K562 (cell line): Measurements from ENCODE around the gene FCER2. TPM values are rescaled to one million over a fixed set of nuclear protein-coding genes. Genes with fewer than 3 reads are reported as not detected.

Experiments used
- ATAC-seq: fragments of 200-7000 bp; cut with Tn5 transposase; 3 replicates; pipeline ENCODE4 v1.9.1; 2020; ENCODE audit warnings: moderate library complexity
- BruUV-seq: library from RNA; stranded (reverse); fragments of 400-500 nt; replicated peaks from 2 replicates; lab custom pipeline; 2021; lab: Mats Ljungman, UMichigan
- CTCF ChIA-PET: fragments of 300-600 bp; formaldehyde crosslinking; extraction: SDS; loops from one replicate; lab custom pipeline; 2021; ENCODE audit warnings: low intra/inter-chr PET ratio; lab: Yijun Ruan, JAX
- POLR2A ChIA-PET: fragments of 300-600, 350-650 bp; sonication (Branson Sonifier 250); formaldehyde crosslinking; extraction: SDS; loops from one replicate; lab custom pipeline; 2021; ENCODE audit warnings: antibody characterized with exemption, inconsistent platforms; lab: Yijun Ruan, JAX
- DNase-seq, 4 experiments: peaks; one replicate each; pipeline versions ENCODE4 v3.0.0 to v3.0.0-alpha.2; 2011 to 2018; ENCODE audit warnings: low spot score in 3 of 4, mixed read lengths in 3 of 4; ENCODE audit errors: extremely low read depth in 1 of 4
- FAIRE-seq: peaks from 2 replicates; lab custom pipeline; 2011; peaks lifted over from hg19 to GRCh38; lab: Jason Lieb, UNC
- H2AFZ ChIP-seq: 2 replicates; pipeline ENCODE4 v1.6.0; 2011; ENCODE audit warnings: low read depth, low read length, control low read depth, inconsistent platforms
- H3K27ac ChIP-seq: fragments of 200-600 bp; 3 replicates; pipeline ENCODE4 v1.8.0; 2011; ENCODE audit warnings: low read depth, mild to moderate bottlenecking, control low read depth, inconsistent platforms, low read length, moderate library complexity, mixed read lengths; ENCODE audit errors: extremely low read depth
- H3K27me3 ChIP-seq, 2 experiments: fragments of 300-600 bp in 1 of 2; 2 replicates in 1 of 2; 3 replicates in 1 of 2; pipeline versions ENCODE4 v1.6.0 to v1.8.0; 2011; ENCODE audit warnings: inconsistent platforms in 2 of 2, low read length in 2 of 2, mild to moderate bottlenecking in 1 of 2, mixed read lengths in 1 of 2, moderate library complexity in 1 of 2; ENCODE audit not compliant: control insufficient read depth in 2 of 2, insufficient read depth in 2 of 2
- H3K36me3 ChIP-seq: fragments of 300-600 bp; 3 replicates; pipeline ENCODE4 v1.8.0; 2011; ENCODE audit warnings: mild to moderate bottlenecking, low read length, inconsistent platforms; ENCODE audit not compliant: control insufficient read depth, insufficient read depth
- H3K4me1 ChIP-seq, 2 experiments: fragments of 200-600 bp in 1 of 2; replicated peaks in 1 of 2; 2 replicates in 1 of 2; 3 replicates in 1 of 2; pipeline versions ENCODE4 v1.5.1 to v1.8.0; 2011; ENCODE audit warnings: inconsistent platforms in 2 of 2, low read length in 2 of 2, mild to moderate bottlenecking in 1 of 2, mixed read lengths in 1 of 2, moderate library complexity in 1 of 2; ENCODE audit not compliant: control insufficient read depth in 2 of 2, insufficient read depth in 2 of 2
- H3K4me2 ChIP-seq: 2 replicates; pipeline ENCODE4 v1.6.1; 2011; ENCODE audit warnings: low read length, control low read depth, inconsistent platforms, mixed read lengths; ENCODE audit not compliant: insufficient read depth
- H3K4me3 ChIP-seq: fragments of 200-600 bp; sonication (generic), shearing (Covaris generic); 2 replicates; pipeline ENCODE4 v1.5.1; 2016; ENCODE audit warnings: control low read depth, inconsistent platforms
- H3K79me2 ChIP-seq: fragments of 200-600 bp; 3 replicates; pipeline ENCODE4 v1.8.0; 2011; ENCODE audit warnings: low read length, inconsistent platforms; ENCODE audit not compliant: control insufficient read depth, insufficient read depth
- H3K9ac ChIP-seq, 2 experiments: 2 replicates each; pipeline versions ENCODE4 v1.6.0 to v1.6.1; 2011; ENCODE audit warnings: low read depth in 2 of 2, low read length in 2 of 2, control low read depth in 1 of 2, inconsistent platforms in 1 of 2, mild to moderate bottlenecking in 1 of 2, mixed read lengths in 1 of 2; ENCODE audit not compliant: insufficient read depth in 1 of 2
- H3K9me1 ChIP-seq: one replicate; pipeline ENCODE4 v1.6.0; 2011; ENCODE audit warnings: inconsistent platforms, mild to moderate bottlenecking, low read length, moderate library complexity; ENCODE audit not compliant: control insufficient read depth, insufficient read depth
- H3K9me3 ChIP-seq: replicated peaks from 2 replicates; pipeline ENCODE4 v1.5.1; 2011; ENCODE audit warnings: low read depth, low read length, inconsistent platforms; ENCODE audit not compliant: control insufficient read depth, insufficient read depth
- H4K20me1 ChIP-seq: replicated peaks from 2 replicates; pipeline ENCODE4 v1.6.1; 2011; ENCODE audit warnings: low read length, inconsistent platforms, mixed read lengths; ENCODE audit not compliant: control insufficient read depth, insufficient read depth
- E2F5 ChIP-seq: sonication (generic); formaldehyde crosslinking; IDR thresholded peaks from 2 replicates; pipeline ENCODE4 v1.8.0; 2022; ENCODE audit warnings: mild to moderate bottlenecking, missing genetic modification reagents
- ETV5 ChIP-seq: sonication (generic); formaldehyde crosslinking; IDR thresholded peaks from 2 replicates; pipeline ENCODE4 v1.4.0; 2020; ENCODE audit warnings: low read depth, mild to moderate bottlenecking, missing genetic modification reagents
- RFX5 ChIP-seq: IDR thresholded peaks from 2 replicates; pipeline ENCODE4 v1.6.1; 2011; ENCODE audit warnings: low read depth, mild to moderate bottlenecking, improper control_type of control experiment, low read length
- SMAD2 ChIP-seq: fragments of 150-350 bp; IDR thresholded peaks from 2 replicates; pipeline ENCODE4 v1.6.1; 2014; ENCODE audit warnings: low read depth, mild to moderate bottlenecking, low read length
- SMC3 ChIP-seq: conservative IDR thresholded peaks from 2 replicates; pipeline ENCODE4 v1.6.1; 2011; ENCODE audit warnings: low read depth, low read length, improper control_type of control experiment; ENCODE audit not compliant: insufficient read depth
- SREBF1 ChIP-seq: fragments of 150-350 bp; IDR thresholded peaks from 2 replicates; pipeline ENCODE4 v1.6.1; 2014; ENCODE audit warnings: antibody characterized with exemption, low read depth, low read length, borderline replicate concordance
- STAT5B ChIP-seq: fragments of 250-450 bp; sonication (Bioruptor Pico); IDR thresholded peaks from 2 replicates; pipeline ENCODE4 v1.8.0; 2021; ENCODE audit warnings: mild to moderate bottlenecking, inconsistent platforms
- ZBTB1 ChIP-seq: sonication (generic); formaldehyde crosslinking; IDR thresholded peaks from 2 replicates; pipeline ENCODE4 v1.8.1; 2023; ENCODE audit warnings: missing genetic modification reagents, low read depth, mild to moderate bottlenecking, borderline replicate concordance
- ZNF146 ChIP-seq: IDR thresholded peaks from one replicate; pipeline ENCODE4 v1.6.1; 2018; ENCODE audit warnings: missing compliant biosample characterization; ENCODE audit not compliant: unreplicated experiment
- WGBS: fragments of 100-300 bp; shearing (Covaris generic); methylation state at CpG from one replicate; pipeline ENCODE4 v1.1.6; 2016; ENCODE audit warnings: low coverage, mixed read lengths; ENCODE audit not compliant: insufficient coverage; ENCODE audit errors: missing lambda C conversion rate; 5-methylcytosine and 5-hydroxymethylcytosine counted together
- in situ Hi-C: fragments of 300-500 bp; cut with MboI; formaldehyde crosslinking; loops from 4 replicates; pipeline ENCODE4 v1.15.0; 2018; ENCODE audit warnings: inconsistent platforms, mixed read lengths
- intact Hi-C: fragments of 100-400 bp; cut with micrococcal nuclease; formaldehyde crosslinking; loops from 2 replicates; pipeline ENCODE4 v1.14.2; 2022
- polyA plus RNA-seq, 8 experiments: library from polyadenylated mRNA; depleted of rRNA in 4 of 8; stranded (reverse) in 5 of 8; unstranded in 3 of 8; fragments of >200 nt; fragmentation: Nextera tagmentation in 2 of 8; fragmentation: Illumina TruSeq in 1 of 8; extraction: Ambion mirVana in 2 of 8; extraction: Trizol in 1 of 8; gene quantifications; 2 replicates each; pipeline versions ENCODE4 v1.2.1 to v1.2.3, GENCODE V29; 2011 to 2014; ENCODE audit warnings: inconsistent platforms in 1 of 8, missing spikeins in 1 of 8
- total RNA-seq, 7 experiments: library from RNA; depleted of rRNA in 6 of 7; stranded (reverse); fragments of >200 nt in 6 of 7; fragmentation: Illumina TruSeq in 2 of 7; extraction: Trizol in 2 of 7; gene quantifications; 2 replicates each; pipeline versions ENCODE4 v1.2.1 to v1.2.3, GENCODE V29; 2011 to 2021; ENCODE audit warnings: low replicate concordance in 1 of 7

The FCER2 gene
- total and polyA plus RNA-seq, 9 of the 15 experiments (the other 6 are each of a cell fraction or from before 2014, with no cell fraction given) = 0.11 TPM; not detected in 8

GRCh38 chr19:7743425-7743841 is 41.5 kb upstream of the FCER2 start:
- Histone ChIP-seq H4K20me1 (no peaks in the 10 kb centered on the region), H3K4me3 (no peak overlapping the region), H3K4me1 (peaks cover 0 to 2% of the 10 kb centered on the region in 2 experiments; a peak in 3 of 5 replicates), H2AFZ (no peak overlapping the region), H3K9ac (no peak overlapping the region), H3K27me3 (peaks cover 0 to 5% of the 10 kb centered on the region in 2 experiments; a peak in 3 of 5 replicates), H3K36me3 (no peaks in the 10 kb centered on the region), H3K4me2 (no peak overlapping the region; the same call in 1 of the 2 replicates), H3K9me1 (no peaks in the 10 kb centered on the region), H3K27ac (no peak overlapping the region), H3K79me2 (no peaks in the 10 kb centered on the region), H3K9me3 (0 out of 2 replicates have a peak, but pooled peaks cover 3% of the 10 kb centered on the region)
- 0% methylated on average over 2 of the region's 2 CpGs for WGBS
- DNase-seq (no peak), FAIRE-seq (no peak), ATAC-seq (no peak)
- TF ChIP-seq ZNF146 (CRISPR knock-in tag) = no peak
- TF ChIP-seq ETV5 (CRISPR knock-in tag) = no peak
- no peak for TF ChIP-seq ZBTB1 (CRISPR knock-in tag)
- no peak for TF ChIP-seq E2F5 (CRISPR knock-in tag)
- TF ChIP-seq SMC3 = no peak
- TF ChIP-seq SREBF1 = no peak
- TF ChIP-seq STAT5B (CRISPR knock-in tag) = no peak
- TF ChIP-seq SMAD2 = no peak
- TF ChIP-seq RFX5 = no peak
- intact Hi-C loops (no loop called here), in situ Hi-C loops (no loop called here)
- no TSS peak for BruUV-seq
- CTCF ChIA-PET = no interaction called here
- POLR2A ChIA-PET = no interaction called here
